ENCODE data around the gene ADGRA1. TPM values are rescaled to one million over a fixed set of nuclear protein-coding genes. Genes with fewer than 3 reads are reported as not detected.

ADGRA1 gene
- total RNA-seq, 1 donor from 2014 or later: 0.13 TPM

GRCh38 chr10:133076274-133077038, 11.3 kb upstream of the ADGRA1 start:
- DNase-seq (ENCODE audit: low spot score): no peak

GRCh38 chr10:133079836-133080682, 7.7 kb upstream of the ADGRA1 start:
- no peak for DNase-seq (ENCODE audit: low spot score)

DNA sequence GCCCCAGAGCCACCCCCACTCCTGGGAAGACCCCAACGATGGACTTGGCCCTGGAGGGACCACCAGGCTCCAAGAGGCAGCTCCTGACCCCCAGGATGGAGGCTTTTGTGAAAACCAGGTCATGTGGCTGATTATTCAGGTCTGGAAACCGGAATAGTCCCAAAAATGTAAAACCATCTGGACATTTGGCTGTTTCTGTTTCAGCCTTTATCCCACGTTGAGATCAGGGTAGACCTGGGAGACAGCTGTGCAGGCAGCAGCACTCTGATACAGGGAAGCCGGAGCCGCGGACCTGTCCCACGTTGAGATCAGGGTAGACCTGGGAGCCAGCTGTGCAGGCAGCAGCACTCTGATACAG, 7.1 kb upstream of the ADGRA1 start:
- no peak for DNase-seq (ENCODE audit: low spot score)

GRCh38 chr10:133081636-133082035, 6.1 kb upstream of the ADGRA1 start:
- DNase-seq (ENCODE audit: low spot score): no peak

GRCh38 chr10:133082685-133083421, 4.9 kb upstream of the ADGRA1 start:
- no peak for DNase-seq (ENCODE audit: low spot score)

DNA sequence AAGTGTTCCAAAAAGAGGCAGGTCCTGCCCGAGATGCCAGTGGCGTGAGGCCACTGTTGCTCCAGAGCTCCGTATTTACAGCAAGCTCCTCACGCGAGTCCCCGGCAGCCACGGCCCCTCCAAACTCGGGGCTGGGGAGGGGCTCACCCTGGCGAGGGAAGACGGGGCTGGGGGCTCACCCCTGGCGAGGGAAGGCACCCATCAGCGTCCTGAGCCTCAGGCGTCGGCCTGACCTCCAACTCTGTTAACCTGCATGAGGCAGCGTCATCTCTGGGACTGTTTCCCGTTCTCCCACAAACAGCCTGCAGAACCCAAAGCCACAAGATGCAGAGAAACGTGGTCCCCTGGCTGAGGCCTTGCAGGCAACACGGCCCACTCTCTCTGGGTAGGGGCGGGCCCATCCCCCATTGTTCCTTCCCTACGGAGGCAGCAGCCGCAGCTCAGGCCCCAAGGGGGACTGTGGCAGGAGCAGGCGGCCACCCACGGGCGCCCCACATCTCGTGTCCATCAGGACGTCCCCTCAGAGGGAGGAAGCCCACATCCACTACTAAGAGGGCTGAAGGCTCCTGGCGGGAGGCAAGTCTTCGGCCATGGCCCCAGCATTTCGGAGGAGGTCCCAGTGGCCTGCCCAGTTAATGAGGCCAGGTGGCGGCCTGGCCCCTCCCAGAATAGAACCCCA, 4.2 kb upstream of the ADGRA1 start:
- DNase-seq (ENCODE audit: low spot score): no peak

DNA sequence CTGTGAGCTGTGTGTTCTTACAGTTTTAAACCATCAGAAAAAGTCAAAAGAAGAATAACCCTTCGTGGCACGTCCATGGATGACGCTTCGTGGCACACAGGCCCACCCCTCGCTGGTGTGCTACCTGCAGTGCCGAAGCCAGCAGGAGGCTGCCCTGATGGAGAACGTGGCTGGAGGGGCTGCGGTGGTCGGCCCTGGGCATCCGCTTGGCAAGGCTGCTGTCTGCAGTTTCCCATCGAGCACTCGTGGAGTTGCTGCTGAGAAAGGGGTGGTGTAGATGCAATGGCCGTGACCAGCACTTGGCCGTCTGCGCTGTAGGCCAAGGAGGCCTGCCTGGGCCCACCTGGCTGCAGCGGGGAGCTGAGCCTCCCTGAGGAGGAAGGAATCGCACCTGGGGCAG, 3.2 kb upstream of the ADGRA1 start:
- no peak for DNase-seq (ENCODE audit: low spot score)

DNA sequence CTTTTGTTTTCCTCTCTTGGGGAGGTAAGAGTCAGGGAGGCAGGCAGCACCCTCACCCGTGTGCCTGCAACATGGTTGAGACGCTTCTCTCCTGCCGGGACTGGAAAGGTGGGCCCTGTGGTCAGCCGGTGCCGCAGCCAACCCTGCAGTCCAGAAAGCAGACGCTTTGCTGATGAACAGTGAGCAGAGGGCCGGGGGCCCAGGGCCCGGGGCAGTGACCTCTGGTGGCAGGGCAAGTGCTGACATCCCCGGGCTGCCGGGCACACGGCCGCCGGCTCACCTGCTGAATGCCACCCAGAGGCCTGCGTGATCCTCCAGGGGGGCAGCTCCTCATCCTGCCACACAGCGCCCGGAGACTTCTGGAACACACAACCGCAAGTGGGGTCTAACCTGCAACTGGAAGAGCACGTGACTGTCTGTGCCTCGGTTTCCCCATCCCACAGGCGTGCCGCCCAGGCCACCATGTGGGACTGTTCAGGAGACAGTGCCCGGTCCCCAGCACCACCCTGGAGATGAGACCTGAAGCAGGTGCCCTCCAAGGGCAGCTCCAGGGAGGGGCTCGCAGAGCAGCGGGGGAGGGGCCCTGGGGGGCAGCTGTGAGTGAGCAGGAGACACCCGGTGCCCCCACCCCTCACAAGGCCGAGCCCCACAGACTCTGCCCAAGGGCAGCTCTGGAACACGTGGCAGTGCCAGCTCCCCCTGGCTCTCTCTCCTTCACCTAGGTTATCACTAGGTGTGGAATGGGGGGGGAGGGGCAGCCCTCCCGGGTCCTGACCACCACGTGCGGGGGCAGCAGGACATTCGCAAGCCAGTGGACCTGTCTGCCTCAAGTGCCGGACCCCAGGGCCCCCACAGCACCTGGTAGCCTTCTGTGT, 2.2 kb upstream of the ADGRA1 start:
- DNase-seq (ENCODE audit: low spot score): no peak

DNA sequence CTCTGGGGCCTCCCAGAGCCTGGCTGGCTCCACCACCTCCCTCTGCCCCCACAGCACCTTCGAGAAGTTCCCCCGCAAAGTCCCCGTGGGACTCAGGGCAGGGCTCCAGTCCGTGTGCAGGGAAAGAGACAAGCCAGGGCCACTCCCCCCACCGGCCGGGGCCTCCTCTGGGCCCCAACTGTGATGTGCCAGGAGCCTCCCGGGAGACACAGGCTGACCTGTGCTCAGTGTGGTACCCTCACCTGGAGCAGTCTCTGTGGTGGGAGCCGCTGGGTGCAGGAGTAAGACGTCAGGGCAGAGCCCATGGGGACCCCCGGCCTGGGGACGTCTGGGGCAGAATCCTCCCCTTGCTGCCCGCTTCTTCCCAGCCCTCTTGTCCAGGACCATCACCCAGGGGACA, 1.5 kb upstream of the ADGRA1 start:
- no peak for DNase-seq (ENCODE audit: low spot score)

- DNase-seq (ENCODE audit: low spot score): no peak
Observed at GRCh38 chr10:133087045-133087678, 562 bp upstream of the ADGRA1 start.

DNA sequence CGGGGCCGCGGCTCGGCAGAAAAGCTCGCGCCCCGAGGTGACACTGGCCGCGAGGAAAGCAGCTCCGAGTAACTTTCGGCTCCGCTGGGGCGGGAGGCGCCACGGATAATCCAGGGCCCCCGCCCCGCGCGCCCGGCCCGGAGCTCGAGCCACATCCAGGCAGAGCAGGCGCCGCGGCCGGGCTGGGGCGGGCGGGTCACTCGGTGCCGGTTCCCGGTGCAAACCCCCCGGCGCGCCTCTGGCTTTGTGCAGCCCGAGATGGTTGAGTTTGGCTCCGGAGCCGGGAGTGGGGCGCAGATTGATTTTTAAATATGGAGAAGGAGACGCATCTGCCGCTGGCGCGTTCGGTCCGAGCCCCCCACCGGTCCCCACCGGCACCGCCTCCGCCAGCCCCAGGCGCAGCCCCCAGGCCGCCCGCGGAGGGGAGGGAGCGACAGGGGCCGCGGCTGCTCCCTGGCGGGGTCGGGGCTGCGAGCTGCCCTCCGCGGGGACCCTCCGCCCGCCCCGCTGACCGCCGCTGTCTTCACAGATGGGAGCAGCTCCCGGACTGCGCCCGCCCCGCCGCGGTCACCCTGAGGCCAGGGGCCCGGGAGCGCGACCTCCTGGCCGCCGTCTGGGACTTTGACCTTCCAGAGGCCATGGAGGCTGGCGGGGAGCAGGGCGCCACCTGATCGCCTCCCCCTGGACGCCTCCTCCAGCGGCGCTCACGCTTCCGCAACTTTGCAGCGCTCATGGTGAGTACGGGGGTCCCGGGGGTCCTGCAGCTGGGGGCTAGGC, 643 bp downstream of the ADGRA1 start:
- DNase-seq (ENCODE audit: low spot score): no peak

DNA sequence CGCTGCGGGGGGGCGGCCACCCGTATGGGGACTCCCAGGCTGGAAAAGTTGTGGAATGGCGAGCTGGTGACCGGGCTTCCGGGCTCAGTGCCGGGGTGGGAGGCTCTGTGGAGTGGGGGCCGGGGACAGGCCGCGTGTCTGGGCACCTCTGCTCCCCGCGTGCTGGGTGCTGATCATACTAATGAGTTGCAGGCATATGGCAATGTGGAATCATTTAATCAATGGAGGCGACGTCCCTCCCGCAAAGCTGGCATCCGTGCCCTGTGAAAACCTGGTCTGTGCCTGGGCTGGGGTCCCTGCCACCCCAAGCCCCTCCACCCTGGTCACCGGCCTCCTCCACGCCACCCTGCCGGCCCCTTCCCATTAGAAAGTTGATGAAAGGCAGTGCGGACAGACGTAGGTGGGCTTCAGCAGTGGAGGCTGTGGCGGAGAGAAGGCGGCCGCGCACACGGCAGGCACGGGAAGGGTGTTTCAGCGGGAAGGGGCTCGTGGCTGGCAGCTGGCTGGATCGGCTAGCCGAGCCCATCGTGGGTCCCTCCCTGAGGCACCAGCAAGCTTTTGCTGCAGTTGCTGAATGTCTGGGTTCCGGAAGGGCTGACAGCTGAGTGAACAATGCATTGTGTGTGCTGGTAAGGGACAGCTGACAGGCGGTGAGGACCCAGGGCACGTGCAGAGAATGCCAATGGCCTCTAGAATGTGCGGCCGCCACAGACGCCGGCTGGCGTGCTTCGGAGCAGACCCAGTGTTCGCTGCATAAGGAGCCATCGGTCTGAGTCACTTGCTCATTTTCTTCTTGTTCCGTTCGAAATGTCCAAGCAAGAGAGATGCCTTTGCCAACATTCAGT, 1.5 kb downstream of the ADGRA1 start:
- no peak for DNase-seq (ENCODE audit: low spot score)

GRCh38 chr10:133090101-133090500, 2.4 kb downstream of the ADGRA1 start:
- DNase-seq (ENCODE audit: low spot score): no peak

- DNase-seq (ENCODE audit: low spot score): no peak
Observed at GRCh38 chr10:133090654-133091053, 2.9 kb downstream of the ADGRA1 start.

GRCh38 chr10:133091316-133091715, 3.6 kb downstream of the ADGRA1 start:
- no peak for DNase-seq (ENCODE audit: low spot score)

DNA sequence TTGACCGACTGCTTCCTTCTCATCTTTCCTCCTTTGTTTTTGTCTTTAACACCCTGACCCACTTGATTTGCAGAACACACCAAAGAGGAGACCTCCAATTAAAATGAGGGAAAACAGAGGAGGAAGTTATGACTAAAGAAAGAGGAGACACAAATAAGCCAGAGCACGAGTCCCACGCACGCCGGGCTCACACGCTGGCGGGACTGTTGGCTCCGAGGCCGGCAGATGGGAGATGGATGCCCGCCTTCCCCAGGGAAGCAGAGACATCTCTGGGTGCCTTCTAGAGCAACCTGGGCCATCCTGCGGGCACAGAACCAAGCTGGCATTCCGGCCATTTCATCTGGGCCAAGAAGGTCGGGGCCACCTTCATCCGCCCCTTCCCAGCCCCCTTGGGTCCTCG, 5.6 kb downstream of the ADGRA1 start:
- no peak for DNase-seq (ENCODE audit: low spot score)

DNA sequence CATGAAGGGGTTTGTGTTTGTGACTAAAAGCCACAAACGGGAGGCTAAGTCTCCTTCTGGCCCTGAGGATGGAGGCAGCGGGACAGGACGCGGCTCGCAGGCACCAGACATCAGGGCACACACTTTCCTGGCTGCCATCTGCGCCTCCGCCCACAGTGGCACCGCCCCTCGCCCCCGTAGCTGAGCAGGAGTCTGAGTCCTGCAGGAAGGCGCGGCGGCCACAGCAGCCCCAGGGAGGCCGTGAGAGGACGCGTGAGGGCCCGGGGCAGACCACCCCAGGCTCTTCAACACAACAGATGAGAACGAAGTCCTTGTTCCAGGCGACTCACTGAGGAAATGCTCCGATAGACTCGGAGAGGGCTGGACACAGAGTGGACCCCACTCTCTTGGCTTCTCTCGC, 6.6 kb downstream of the ADGRA1 start:
- DNase-seq (ENCODE audit: low spot score): no peak

- no peak for DNase-seq (ENCODE audit: low spot score)
Observed at GRCh38 chr10:133094866-133095265, 7.1 kb downstream of the ADGRA1 start.

DNA sequence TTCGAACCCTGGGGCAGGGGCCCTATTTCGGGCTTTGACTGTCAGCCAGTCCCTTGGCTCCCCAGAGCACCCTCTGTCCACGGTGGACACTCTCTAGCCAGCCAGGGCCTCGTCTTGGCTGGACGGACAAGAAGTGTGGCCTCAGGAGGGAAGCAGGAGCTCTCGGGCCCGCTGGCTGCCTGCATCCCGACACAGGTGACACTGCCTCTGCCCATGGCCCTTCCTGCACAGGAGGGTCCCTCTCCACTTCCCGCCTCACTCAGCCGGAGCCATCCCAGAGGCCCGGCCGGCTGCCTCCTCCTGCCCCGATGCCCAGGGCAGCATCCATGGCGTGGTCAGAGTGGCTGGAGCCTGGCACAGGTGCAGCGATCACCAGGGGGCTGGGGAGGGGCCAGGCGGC, 7.9 kb downstream of the ADGRA1 start:
- no peak for DNase-seq (ENCODE audit: low spot score)

All from ureter (tissue), 1 donor.